Measurements from ENCODE around the gene SLC37A4. TPM values are rescaled to one million over a fixed set of nuclear protein-coding genes. Genes with fewer than 3 reads are reported as not detected.

The SLC37A4 gene
- total and polyA plus RNA-seq, 2 experiments from 2014 or later: 68.0 to 82.3 TPM

DNA sequence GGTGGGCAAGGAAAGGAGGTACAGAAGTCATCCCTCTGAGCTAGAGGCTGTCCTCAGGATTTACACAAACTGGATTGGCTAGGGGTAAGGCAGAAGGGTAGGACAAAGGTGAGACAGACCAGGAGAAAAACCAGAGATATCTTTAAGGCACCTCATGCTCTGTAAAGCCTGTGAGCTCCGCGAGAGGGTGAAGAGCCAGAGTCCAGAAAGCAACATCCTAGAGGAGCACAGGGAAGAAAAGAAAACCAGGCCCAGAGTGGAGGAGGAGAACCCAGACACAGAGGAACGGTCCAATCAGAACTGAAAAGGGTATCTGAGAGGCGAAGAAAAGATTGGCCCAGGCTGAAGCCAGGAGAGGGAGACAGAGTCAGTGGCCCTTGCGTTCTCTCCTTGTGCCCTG lies 5.1 kb downstream of the SLC37A4 start:
- no peak for DNase-seq (ENCODE audit: low spot score)
- Histone ChIP-seq H3K4me1 (ENCODE audit: insufficient read depth) (peaks cover 71% of the 10 kb centered on the region), H3K4me2 (peak overlapping the region; percentile 98), H3K27me3 (no peaks in the 10 kb centered on the region), H3K9me2 (replicated peaks; ENCODE audit: insufficient read depth) (no peaks in the 10 kb centered on the region), H2AFZ (no peak overlapping the region), H3K79me2 (peaks cover 58% of the 10 kb centered on the region), H3K4me3 (no peak overlapping the region), H4K20me1 (ENCODE audit: insufficient read depth, poor library complexity, severe bottlenecking) (no peaks in the 10 kb centered on the region), H3K9me3 (ENCODE audit: low read depth) (no peaks in the 10 kb centered on the region), H3K36me3 (replicated peaks; ENCODE audit: insufficient read depth, low read depth) (no peaks in the 10 kb centered on the region), H3K27ac (peak overlapping the region; percentile 67)
- WGBS (ENCODE audit: low lambda C conversion rate, missing lambda C conversion rate): 76% methylated on average over 5 of the region's 5 CpGs
- TF ChIP-seq EZH2phosphoT487 (IDR thresholded peaks at IDR 0.05; ENCODE audit: low read depth, severe bottlenecking, unreplicated experiment) (no peak), CTCF (IDR thresholded peaks at IDR 0.05; ENCODE audit: poor library complexity) (no peak), EZH2 (IDR thresholded peaks at IDR 0.05; ENCODE audit: borderline replicate concordance) (no peak)

- peaks cover 72% of the 10 kb centered on the region for H3K4me1 ChIP-seq (ENCODE audit: insufficient read depth)
- 76% methylated on average over 5 of the region's 5 CpGs for WGBS (ENCODE audit: low lambda C conversion rate, missing lambda C conversion rate)
Measured at GRCh38 chr11:119025099-119025473, 5.6 kb downstream of the SLC37A4 start.

GRCh38 chr11:119024430-119025098 lies 6.1 kb downstream of the SLC37A4 start:
- Histone ChIP-seq H2AFZ (no peak overlapping the region), H3K27me3 (no peaks in the 10 kb centered on the region), H3K9me2 (replicated peaks; ENCODE audit: insufficient read depth) (no peaks in the 10 kb centered on the region), H3K4me1 (ENCODE audit: insufficient read depth) (peaks cover 72% of the 10 kb centered on the region), H4K20me1 (ENCODE audit: insufficient read depth, poor library complexity, severe bottlenecking) (no peaks in the 10 kb centered on the region), H3K9me3 (ENCODE audit: low read depth) (no peaks in the 10 kb centered on the region), H3K4me2 (peak overlapping the region; percentile 98), H3K79me2 (peaks cover 58% of the 10 kb centered on the region), H3K36me3 (replicated peaks; ENCODE audit: insufficient read depth, low read depth) (no peaks in the 10 kb centered on the region), H3K4me3 (no peak overlapping the region), H3K27ac (peak overlapping the region; percentile 67)
- no peak for DNase-seq (ENCODE audit: low spot score)
- TF ChIP-seq CTCF (IDR thresholded peaks at IDR 0.05; ENCODE audit: poor library complexity) (no peak), EZH2 (IDR thresholded peaks at IDR 0.05; ENCODE audit: borderline replicate concordance) (no peak), EZH2phosphoT487 (IDR thresholded peaks at IDR 0.05; ENCODE audit: low read depth, severe bottlenecking, unreplicated experiment) (no peak)
- 58% methylated on average over 15 of the region's 15 CpGs for WGBS (ENCODE audit: low lambda C conversion rate, missing lambda C conversion rate)

More at GRCh38 chr11:119025099-119025473, 5.6 kb downstream of the SLC37A4 start:
- H4K20me1 ChIP-seq (ENCODE audit: insufficient read depth, poor library complexity, severe bottlenecking): no peaks in the 10 kb centered on the region
- H3K79me2 ChIP-seq: peaks cover 58% of the 10 kb centered on the region
- H3K9me3 ChIP-seq (ENCODE audit: low read depth): no peaks in the 10 kb centered on the region
- no peaks in the 10 kb centered on the region for H3K27me3 ChIP-seq
- H3K27ac ChIP-seq: peak overlapping the region; percentile 67
- TF ChIP-seq CTCF (IDR thresholded peaks at IDR 0.05; ENCODE audit: poor library complexity): no peak
- TF ChIP-seq EZH2 (IDR thresholded peaks at IDR 0.05; ENCODE audit: borderline replicate concordance): no peak
- no peak for TF ChIP-seq EZH2phosphoT487 (IDR thresholded peaks at IDR 0.05; ENCODE audit: low read depth, severe bottlenecking, unreplicated experiment)
- H3K9me2 ChIP-seq (replicated peaks; ENCODE audit: insufficient read depth): no peaks in the 10 kb centered on the region
- no peak overlapping the region for H2AFZ ChIP-seq
- H3K4me2 ChIP-seq: peak overlapping the region; percentile 98
- H3K36me3 ChIP-seq (replicated peaks; ENCODE audit: insufficient read depth, low read depth): no peaks in the 10 kb centered on the region
- no peak overlapping the region for H3K4me3 ChIP-seq
- no peak for DNase-seq (ENCODE audit: low spot score)
